Rectal smooth muscle tissue (tissue), 1 donor: ENCODE measurements around the gene POPDC2.

Source experiments
- H3K27ac ChIP-seq: one replicate; pipeline ENCODE4 v1.7.0; 2013; ENCODE audit warnings: low read depth, low read length, inconsistent platforms
- H3K27me3 ChIP-seq: one replicate; pipeline ENCODE4 v1.7.0; 2013; ENCODE audit warnings: low read length; ENCODE audit not compliant: control insufficient read depth, insufficient read depth
- H3K36me3 ChIP-seq: one replicate; pipeline ENCODE4 v1.7.0; 2013; ENCODE audit warnings: low read length; ENCODE audit not compliant: control insufficient read depth, insufficient read depth
- H3K4me1 ChIP-seq: one replicate; pipeline ENCODE4 v1.7.0; 2013; ENCODE audit warnings: low read length; ENCODE audit not compliant: control insufficient read depth, insufficient read depth
- H3K4me3 ChIP-seq: one replicate; pipeline ENCODE4 v1.7.0; 2013; ENCODE audit warnings: low read length
- H3K9ac ChIP-seq: one replicate; pipeline ENCODE4 v1.7.0; 2013; ENCODE audit warnings: low read length

The POPDC2 gene

GRCh38 chr3:119644481-119644880, 15.9 kb downstream of the POPDC2 start:
- H3K27ac ChIP-seq: no peak overlapping the region
- peaks cover 4% of the 10 kb centered on the region for H3K4me1 ChIP-seq

GRCh38 chr3:119643528-119643927, 16.9 kb downstream of the POPDC2 start:
- Histone ChIP-seq H3K27me3 (no peaks in the 10 kb centered on the region), H3K27ac (no peak overlapping the region), H3K4me3 (no peak overlapping the region), H3K4me1 (peaks cover 4% of the 10 kb centered on the region), H3K9ac (no peak overlapping the region), H3K36me3 (peaks cover 6% of the 10 kb centered on the region)

More at GRCh38 chr3:119644481-119644880, 15.9 kb downstream of the POPDC2 start:
- Histone ChIP-seq H3K4me3 (no peak overlapping the region), H3K27me3 (no peaks in the 10 kb centered on the region), H3K36me3 (peaks cover 6% of the 10 kb centered on the region), H3K9ac (no peak overlapping the region)

- H3K27ac ChIP-seq: no peak overlapping the region
- H3K27me3 ChIP-seq: no peaks in the 10 kb centered on the region
- no peak overlapping the region for H3K9ac ChIP-seq
- H3K4me3 ChIP-seq: no peak overlapping the region
- H3K4me1 ChIP-seq: peaks cover 4% of the 10 kb centered on the region
- H3K36me3 ChIP-seq: peaks cover 6% of the 10 kb centered on the region
These were observed 17.5 kb downstream of the POPDC2 start for GRCh38 chr3:119642746-119643473.

- Histone ChIP-seq H3K36me3 (peaks cover 6% of the 10 kb centered on the region), H3K4me3 (no peak overlapping the region), H3K27ac (no peak overlapping the region), H3K4me1 (peaks cover 4% of the 10 kb centered on the region), H3K27me3 (no peaks in the 10 kb centered on the region), H3K9ac (no peak overlapping the region)
These were observed 19.0 kb downstream of the POPDC2 start for GRCh38 chr3:119641416-119641815.

- H3K9ac ChIP-seq: no peak overlapping the region
- H3K4me1 ChIP-seq: peaks cover 4% of the 10 kb centered on the region
- no peak overlapping the region for H3K4me3 ChIP-seq
- H3K36me3 ChIP-seq: peaks cover 6% of the 10 kb centered on the region
- no peak overlapping the region for H3K27ac ChIP-seq
- no peaks in the 10 kb centered on the region for H3K27me3 ChIP-seq
These were observed 20.7 kb downstream of the POPDC2 start for GRCh38 chr3:119639494-119640350.

- Histone ChIP-seq H3K4me1 (no peaks in the 10 kb centered on the region), H3K36me3 (peaks cover 3% of the 10 kb centered on the region), H3K4me3 (peak overlapping the region; percentile 16), H3K27me3 (no peaks in the 10 kb centered on the region), H3K9ac (no peak overlapping the region), H3K27ac (peak overlapping the region; percentile 68)
These were observed 22.5 kb downstream of the POPDC2 start for GRCh38 chr3:119637679-119638477.

- Histone ChIP-seq H3K9ac (no peak overlapping the region), H3K36me3 (peaks cover 2% of the 10 kb centered on the region), H3K4me3 (no peak overlapping the region), H3K27me3 (no peaks in the 10 kb centered on the region), H3K4me1 (no peaks in the 10 kb centered on the region), H3K27ac (peak overlapping the region; percentile 68)
These were observed 23.3 kb downstream of the POPDC2 start for GRCh38 chr3:119636891-119637611.

GRCh38 chr3:119636249-119636648, 24.1 kb downstream of the POPDC2 start:
- H3K4me1 ChIP-seq: no peaks in the 10 kb centered on the region
- H3K36me3 ChIP-seq: peaks cover under 1% of the 10 kb centered on the region
- H3K27ac ChIP-seq: no peak overlapping the region
- no peaks in the 10 kb centered on the region for H3K27me3 ChIP-seq
- no peak overlapping the region for H3K9ac ChIP-seq
- no peak overlapping the region for H3K4me3 ChIP-seq

GRCh38 chr3:119635719-119636118, 24.7 kb downstream of the POPDC2 start:
- Histone ChIP-seq H3K4me1 (peaks cover 1% of the 10 kb centered on the region), H3K27ac (no peak overlapping the region), H3K4me3 (no peak overlapping the region), H3K9ac (no peak overlapping the region), H3K36me3 (no peaks in the 10 kb centered on the region), H3K27me3 (no peaks in the 10 kb centered on the region)

- Histone ChIP-seq H3K27me3 (no peaks in the 10 kb centered on the region), H3K36me3 (no peaks in the 10 kb centered on the region), H3K27ac (no peak overlapping the region), H3K4me1 (peaks cover 7% of the 10 kb centered on the region), H3K9ac (no peak overlapping the region), H3K4me3 (no peak overlapping the region)
These were observed 27.6 kb downstream of the POPDC2 start for GRCh38 chr3:119632829-119633228.

GRCh38 chr3:119632216-119632615, 28.2 kb downstream of the POPDC2 start:
- Histone ChIP-seq H3K4me1 (peaks cover 7% of the 10 kb centered on the region), H3K27me3 (no peaks in the 10 kb centered on the region), H3K36me3 (no peaks in the 10 kb centered on the region), H3K9ac (no peak overlapping the region), H3K27ac (no peak overlapping the region), H3K4me3 (no peak overlapping the region)
